Hindlimb muscle (tissue), 1 donor: ENCODE results near the gene UBL4B. TPM values are rescaled to one million over a fixed set of nuclear protein-coding genes. Genes with fewer than 3 reads are reported as not detected.

Experiments used
- DNase-seq: peaks from one replicate; pipeline ENCODE4 v3.0.0-alpha.2; 2013
- polyA plus RNA-seq: library from polyadenylated mRNA; unstranded; fragments of 120-200 nt; gene quantifications from one replicate; pipeline ENCODE4 v1.2.1, GENCODE V29; 2013; ENCODE audit not compliant: insufficient read length

UBL4B gene
- polyA plus RNA-seq, 1 donor = not detected

DNA sequence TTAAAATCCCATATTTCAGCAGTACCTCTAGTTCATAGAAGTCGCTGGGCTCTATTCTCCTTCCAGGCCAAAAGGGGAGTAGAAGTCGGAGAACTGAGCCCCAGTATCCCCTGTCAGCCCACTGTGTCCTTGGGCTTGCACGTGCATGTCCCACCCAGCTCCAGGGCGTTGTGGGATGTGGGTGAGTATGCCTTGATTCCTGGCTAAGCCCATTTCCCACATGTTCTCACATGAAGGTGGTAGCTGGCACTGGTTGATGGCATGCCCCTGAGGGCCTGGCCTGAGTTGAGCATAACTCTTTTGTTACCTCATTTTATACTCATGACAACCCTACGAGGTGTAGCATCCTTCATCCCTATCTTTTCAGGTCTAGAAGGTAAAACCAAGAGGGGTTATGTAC, 46.0 kb downstream of the UBL4B start:
- no peak for DNase-seq

DNA sequence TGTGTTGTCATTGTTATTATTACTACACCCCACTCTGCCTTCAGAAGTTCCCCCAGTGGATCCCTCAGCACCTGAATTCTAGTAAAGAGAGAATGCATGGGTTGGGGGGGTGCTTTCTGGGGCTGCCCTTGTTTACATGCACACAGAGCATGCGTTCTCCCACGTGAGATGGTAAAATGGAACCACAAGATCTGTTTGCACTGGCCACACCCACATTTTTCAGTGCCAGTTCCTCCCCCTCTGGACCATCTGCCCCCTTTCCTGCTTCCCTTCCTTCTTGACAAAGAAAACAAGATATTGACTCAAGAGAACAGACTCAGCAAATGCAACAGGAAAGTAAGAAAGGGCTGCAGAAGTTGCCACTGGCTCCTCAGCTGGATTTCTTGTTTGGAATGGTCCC, 46.9 kb downstream of the UBL4B start:
- no peak for DNase-seq

DNA sequence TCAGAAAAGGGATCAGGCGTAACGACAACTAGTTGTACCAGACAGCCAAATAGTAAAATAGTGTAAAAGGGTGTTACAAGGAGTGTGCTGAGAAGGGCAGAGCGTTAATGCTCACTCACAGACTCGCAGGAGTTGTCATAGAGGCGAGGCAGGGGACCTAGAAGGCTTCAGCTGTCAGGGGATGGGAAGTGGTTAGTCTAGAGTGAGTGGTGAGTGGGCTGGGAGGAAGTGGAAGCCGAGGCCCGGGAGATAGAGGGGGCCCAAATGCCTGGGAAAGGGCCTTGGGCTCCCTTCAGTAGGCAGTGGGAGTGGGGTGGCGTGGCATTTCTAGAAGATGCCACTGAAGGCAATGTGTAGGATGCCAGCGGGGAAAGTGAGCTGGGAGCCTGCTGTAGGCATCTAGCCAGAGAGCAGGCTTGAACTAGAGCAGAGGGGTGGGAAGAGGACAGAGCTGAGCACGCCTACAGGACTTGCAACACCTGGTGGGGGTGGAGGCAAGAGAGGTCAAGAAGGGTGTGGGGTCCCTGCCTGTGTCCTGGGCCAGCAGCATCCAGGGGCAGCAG, 48.4 kb downstream of the UBL4B start:
- no peak for DNase-seq

DNA sequence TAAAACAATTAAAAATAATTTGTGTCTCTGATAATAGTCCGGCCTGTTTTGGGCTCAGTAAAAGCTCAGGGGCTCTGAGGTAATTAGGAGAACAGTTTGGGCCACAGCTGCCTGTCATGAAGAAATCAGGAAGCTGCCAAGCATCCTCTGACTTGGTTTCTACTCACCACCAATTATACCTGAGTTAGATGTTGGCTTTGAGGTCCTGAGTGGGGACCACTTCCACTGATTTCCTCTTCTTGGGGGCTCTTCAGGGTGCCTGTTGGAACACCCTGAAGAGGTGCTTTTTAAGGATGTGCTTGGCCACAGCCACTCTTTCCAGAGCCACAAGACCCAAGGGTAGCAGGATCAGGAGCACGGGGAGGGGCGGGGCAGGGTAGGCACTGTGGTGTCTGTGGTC, 48.9 kb downstream of the UBL4B start:
- no peak for DNase-seq

DNA sequence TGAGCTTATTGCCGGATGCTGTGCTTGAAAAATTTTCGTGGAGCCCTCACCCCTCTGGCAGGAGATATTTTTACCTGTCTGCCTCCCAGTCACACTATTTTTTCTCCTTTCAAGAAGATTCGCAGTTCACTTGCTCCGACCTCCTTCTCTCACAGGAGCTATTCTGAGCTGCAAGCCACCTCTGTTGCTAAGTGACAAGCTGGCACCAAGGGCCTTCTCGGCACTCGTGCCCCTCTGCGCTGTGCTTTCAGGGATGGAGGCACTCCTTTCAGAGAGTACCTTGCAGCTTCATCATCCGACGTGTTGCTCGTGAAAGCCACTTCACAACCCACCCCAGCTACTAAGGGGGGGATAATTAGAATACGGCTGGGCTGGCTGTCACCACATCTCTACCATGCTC, 49.6 kb downstream of the UBL4B start:
- no peak for DNase-seq

Other genes starting within 250 kb of the UBL4B start
- 14.4 TPM for gene CSF1, start 201.6 kb upstream of the UBL4B start, polyA plus RNA-seq
- gene AHCYL1, start 127.7 kb upstream of the UBL4B start, polyA plus RNA-seq = 40.8 TPM
- 30.6 TPM for gene STRIP1, start 77.8 kb upstream of the UBL4B start, polyA plus RNA-seq
- not detected for gene ALX3, start 41.8 kb upstream of the UBL4B start, polyA plus RNA-seq
- 0.83 TPM for gene SLC6A17, start 38.1 kb downstream of the UBL4B start, polyA plus RNA-seq
- 9.2 TPM for gene KCNC4, start 97.9 kb downstream of the UBL4B start, polyA plus RNA-seq
- 9.1 TPM for gene RBM15, start 226.9 kb downstream of the UBL4B start, polyA plus RNA-seq